BLaER1 treated with 17β-estradiol and CSF1 and Interleukin-3, amounts not matched to agents 10 nM and 100 nM (cell line): Measurements from ENCODE around the gene RPAP3.

Source experiments
- H3K27ac ChIP-seq, 11 experiments: shearing (Covaris generic); formaldehyde crosslinking; 2 replicates each; pipeline ENCODE4 v1.8.1; 2022
- H3K27me3 ChIP-seq, 11 experiments: shearing (Covaris generic); formaldehyde crosslinking; 2 replicates each; pipeline ENCODE4 v1.8.1; 2022
- H3K36me3 ChIP-seq, 11 experiments: shearing (Covaris generic); formaldehyde crosslinking; 2 replicates each; pipeline ENCODE4 v1.8.1; 2022
- H3K4me1 ChIP-seq, 10 experiments: shearing (Covaris generic); formaldehyde crosslinking; 2 replicates each; pipeline ENCODE4 v1.8.1; 2022
- H3K4me2 ChIP-seq, 11 experiments: shearing (Covaris generic); formaldehyde crosslinking; 2 replicates each; pipeline ENCODE4 v1.8.1; 2022
- H3K4me3 ChIP-seq, 10 experiments: shearing (Covaris generic); formaldehyde crosslinking; 2 replicates each; pipeline ENCODE4 v1.8.1; 2022
- H3K9ac ChIP-seq, 11 experiments: shearing (Covaris generic); formaldehyde crosslinking; 2 replicates each; pipeline ENCODE4 v1.8.1; 2022
- H3K9me3 ChIP-seq, 11 experiments: shearing (Covaris generic); formaldehyde crosslinking; replicated peaks in 1 of 11; 2 replicates each; pipeline ENCODE4 v1.8.1; 2022
- H4K20me1 ChIP-seq, 11 experiments: shearing (Covaris generic); formaldehyde crosslinking; 2 replicates each; pipeline ENCODE4 v1.8.1; 2022
- Cebpa-rat ChIP-seq, 11 experiments: shearing (Covaris generic); IDR thresholded peaks; 2 replicates each; pipeline ENCODE4 v1.8.1; 2022

RPAP3 gene

GRCh38 chr12:47722136-47722834 lies 16.5 kb upstream of the RPAP3 start:
- H3K4me3 ChIP-seq, result no peak overlapping the region

GRCh38 chr12:47721431-47721973 lies 15.7 kb upstream of the RPAP3 start:
- no peaks in the 10 kb centered on the region; a peak in 1 of 22 replicates for H4K20me1 ChIP-seq
- no peaks in the 10 kb centered on the region for H3K9me3 ChIP-seq
- H3K4me1 ChIP-seq, result peaks cover 38 to 64% (median 59%) of the 10 kb centered on the region in 10 experiments
- TF ChIP-seq Cebpa-rat (IDR thresholded peaks at IDR 0.05), result 0 out of 22 replicates have a peak, but pooled peaks of 1 of the 11 experiments have one; percentile 29
- H3K27ac ChIP-seq, result no peak overlapping the region
- H3K36me3 ChIP-seq, result peaks cover 0 to 6% (median 0%) of the 10 kb centered on the region in 11 experiments; a peak in 1 of 22 replicates
- H3K4me3 ChIP-seq, result no peak overlapping the region
- H3K27me3 ChIP-seq, result peaks cover 0 to 4% (median 0%) of the 10 kb centered on the region in 11 experiments; a peak in 3 of 22 replicates
- H3K4me2 ChIP-seq, result peak overlapping the region; percentile 56 to 85 (median 64)
- 0 out of 22 replicates have a peak overlapping the region, but pooled peaks of 1 of the 11 experiments have one; percentile 12 for H3K9ac ChIP-seq

More at GRCh38 chr12:47722136-47722834, 16.5 kb upstream of the RPAP3 start:
- Histone ChIP-seq H3K4me1 (peaks cover 39 to 64% (median 59%) of the 10 kb centered on the region in 10 experiments), H3K9ac (no peak overlapping the region), H3K27me3 (peaks cover 0 to 4% (median 0%) of the 10 kb centered on the region in 11 experiments; a peak in 3 of 22 replicates), H3K4me2 (peak overlapping the region; percentile 56 to 85 (median 64); a peak in 19 of 22 replicates), H3K9me3 (no peaks in the 10 kb centered on the region), H4K20me1 (no peaks in the 10 kb centered on the region; a peak in 1 of 22 replicates), H3K27ac (no peak overlapping the region), H3K36me3 (peaks cover 0 to 6% (median 0%) of the 10 kb centered on the region in 11 experiments; a peak in 1 of 22 replicates)
- no peak for TF ChIP-seq Cebpa-rat (IDR thresholded peaks at IDR 0.05)

- Histone ChIP-seq H3K4me1 (peaks cover 51 to 68% (median 57%) of the 10 kb centered on the region in 10 experiments), H3K4me3 (no peak overlapping the region), H4K20me1 (no peaks in the 10 kb centered on the region; a peak in 1 of 22 replicates), H3K9ac (peak overlapping the region in 1 of 11 experiments; percentile 79; a peak in 1 of 22 replicates), H3K4me2 (no peak overlapping the region; a peak in 2 of 22 replicates), H3K9me3 (no peaks in the 10 kb centered on the region), H3K27ac (peak overlapping the region in 1 of 11 experiments; percentile 86; a peak in 1 of 22 replicates), H3K27me3 (peaks cover 0 to 4% (median 0%) of the 10 kb centered on the region in 11 experiments; a peak in 3 of 22 replicates), H3K36me3 (peaks cover 0 to 6% (median 0%) of the 10 kb centered on the region in 11 experiments; a peak in 1 of 22 replicates)
- no peak for TF ChIP-seq Cebpa-rat (IDR thresholded peaks at IDR 0.05)
Measured at GRCh38 chr12:47718531-47718930, 12.7 kb upstream of the RPAP3 start.

GRCh38 chr12:47717443-47718193 lies 11.8 kb upstream of the RPAP3 start:
- Histone ChIP-seq H3K9me3 (no peaks in the 10 kb centered on the region), H3K36me3 (0 out of 22 replicates have a peak, but pooled peaks cover 0 to 2% (median 0%) of the 10 kb centered on the region in 11 experiments), H3K4me1 (peaks cover 50 to 66% (median 56%) of the 10 kb centered on the region in 10 experiments), H4K20me1 (no peaks in the 10 kb centered on the region; a peak in 1 of 22 replicates), H3K27ac (peak overlapping the region; percentile 23 to 88 (median 70)), H3K9ac (peak overlapping the region; percentile 40 to 79 (median 60); a peak in 21 of 22 replicates), H3K4me3 (no peak overlapping the region), H3K27me3 (no peaks in the 10 kb centered on the region), H3K4me2 (peak overlapping the region; percentile 62 to 87 (median 79))
- no peak for TF ChIP-seq Cebpa-rat (IDR thresholded peaks at IDR 0.05)

GRCh38 chr12:47717046-47717442 lies 11.2 kb upstream of the RPAP3 start:
- no peak for TF ChIP-seq Cebpa-rat (IDR thresholded peaks at IDR 0.05)
- Histone ChIP-seq H3K27me3 (no peaks in the 10 kb centered on the region), H3K9me3 (no peaks in the 10 kb centered on the region), H3K9ac (peak overlapping the region in 10 of 11 experiments; percentile 40 to 79 (median 64); a peak in 18 of 22 replicates), H3K4me2 (peak overlapping the region; percentile 62 to 87 (median 79)), H3K4me1 (peaks cover 44 to 62% (median 51%) of the 10 kb centered on the region in 10 experiments), H3K27ac (peak overlapping the region in 10 of 11 experiments; percentile 52 to 88 (median 74); a peak in 9 of 22 replicates), H3K4me3 (no peak overlapping the region), H3K36me3 (0 out of 22 replicates have a peak, but pooled peaks cover 0 to 2% (median 0%) of the 10 kb centered on the region in 11 experiments), H4K20me1 (no peaks in the 10 kb centered on the region; a peak in 1 of 22 replicates)

- no peak for TF ChIP-seq Cebpa-rat (IDR thresholded peaks at IDR 0.05)
- Histone ChIP-seq H3K27ac (peak overlapping the region in 2 of 11 experiments; percentile 10 to 68; a peak in 1 of 22 replicates), H4K20me1 (no peaks in the 10 kb centered on the region; a peak in 1 of 22 replicates), H3K36me3 (0 out of 22 replicates have a peak, but pooled peaks cover 0 to 2% (median 0%) of the 10 kb centered on the region in 11 experiments), H3K9ac (peak overlapping the region in 9 of 11 experiments; percentile 4 to 79 (median 56); a peak in 7 of 22 replicates), H3K9me3 (no peaks in the 10 kb centered on the region), H3K4me2 (peak overlapping the region; percentile 5 to 87 (median 73); a peak in 16 of 22 replicates), H3K4me1 (peaks cover 33 to 60% (median 41%) of the 10 kb centered on the region in 10 experiments), H3K27me3 (no peaks in the 10 kb centered on the region), H3K4me3 (no peak overlapping the region)
Measured at GRCh38 chr12:47715877-47716548, 10.2 kb upstream of the RPAP3 start.

GRCh38 chr12:47715393-47715876 lies 9.6 kb upstream of the RPAP3 start:
- Histone ChIP-seq H3K27ac (no peak overlapping the region), H3K4me2 (peak overlapping the region in 10 of 11 experiments; percentile 7 to 86 (median 72); a peak in 11 of 22 replicates), H3K36me3 (0 out of 22 replicates have a peak, but pooled peaks cover 0 to 2% (median 0%) of the 10 kb centered on the region in 11 experiments), H3K9ac (no peak overlapping the region), H3K4me3 (no peak overlapping the region), H4K20me1 (no peaks in the 10 kb centered on the region), H3K9me3 (no peaks in the 10 kb centered on the region), H3K4me1 (peaks cover 30 to 62% (median 38%) of the 10 kb centered on the region in 10 experiments), H3K27me3 (no peaks in the 10 kb centered on the region)
- no peak for TF ChIP-seq Cebpa-rat (IDR thresholded peaks at IDR 0.05)
